A549 (cell line): ENCODE measurements around the gene TUBA8.

Source experiments
- CTCF ChIP-seq: fragments of >200 bp; sonication (Bioruptor Twin); formaldehyde crosslinking; IDR thresholded peaks from 3 replicates; pipeline ENCODE4 v1.5.1; 2016
- EP300 ChIP-seq, 2 experiments: fragments of >200 bp; sonication (Bioruptor Twin); formaldehyde crosslinking; IDR thresholded peaks; 2 replicates in 1 of 2; 3 replicates in 1 of 2; pipeline ENCODE4 v1.6.1; 2016 to 2017
- KDM5A ChIP-seq: fragments of 200-600 bp; sonication (generic); IDR thresholded peaks from 2 replicates; pipeline ENCODE4 v1.6.1; 2016; ENCODE audit warnings: antibody characterized with exemption, mild to moderate bottlenecking
- NR3C1 ChIP-seq: fragments of >200 bp; sonication (Bioruptor Twin); formaldehyde crosslinking; IDR thresholded peaks from 3 replicates; pipeline ENCODE4 v1.6.1; 2017
- POLR2AphosphoS2 ChIP-seq: conservative IDR thresholded peaks from 2 replicates; pipeline ENCODE4 v1.6.1; 2012; ENCODE audit warnings: low read length, improper control_type of control experiment, inconsistent platforms
- RNF2 ChIP-seq: fragments of 200-600 bp; sonication (generic); IDR thresholded peaks from 2 replicates; pipeline ENCODE4 v1.6.1; 2016; ENCODE audit warnings: low read depth, mild to moderate bottlenecking, antibody characterized with exemption, moderate library complexity, borderline replicate concordance
- SMC3 ChIP-seq: fragments of >200 bp; sonication (Bioruptor Twin); formaldehyde crosslinking; IDR thresholded peaks from 3 replicates; pipeline ENCODE4 v1.6.1; 2018; ENCODE audit warnings: inconsistent platforms
- TP53 ChIP-seq: fragments of 250-450 bp; sonication (Bioruptor Pico); IDR thresholded peaks from 2 replicates; pipeline ENCODE4 v1.5.0; 2021; ENCODE audit warnings: mild to moderate bottlenecking, moderate library complexity
- TF ChIP-seq, protein P1 (sequence below): fragments of 450-650 bp; IDR thresholded peaks from 2 replicates; pipeline ENCODE4 v1.6.1; 2014; ENCODE audit warnings: antibody characterized with exemption

DNA sequence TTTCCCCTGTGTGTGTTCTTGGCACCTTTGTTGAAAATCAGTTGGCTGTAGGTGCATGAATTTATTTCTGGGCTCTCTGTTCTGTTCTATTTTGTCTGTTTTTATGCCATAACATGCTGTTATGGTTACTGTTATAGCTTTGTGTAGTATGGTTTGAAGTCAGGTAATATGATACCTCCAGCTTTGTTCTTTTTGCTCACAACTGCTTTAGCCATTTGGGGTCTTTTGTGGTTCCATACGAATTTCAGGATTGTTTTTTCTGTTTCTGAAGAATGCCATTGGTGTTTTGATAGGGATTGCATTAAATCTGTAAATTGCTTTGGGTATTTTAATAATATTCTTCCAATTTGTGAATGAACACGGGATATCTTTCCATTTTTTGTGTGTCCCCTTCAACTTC is 28.1 kb upstream of the TUBA8 start:
- TF ChIP-seq NR3C1 (no peak), CTCF (no peak), EP300 (IDR thresholded peaks at IDR 0.05) (no peak), POLR2AphosphoS2 (no peak), KDM5A (no peak), RNF2 (no peak), SMC3 (no peak), TP53 (no peak)
- TF ChIP-seq, protein P1, sequence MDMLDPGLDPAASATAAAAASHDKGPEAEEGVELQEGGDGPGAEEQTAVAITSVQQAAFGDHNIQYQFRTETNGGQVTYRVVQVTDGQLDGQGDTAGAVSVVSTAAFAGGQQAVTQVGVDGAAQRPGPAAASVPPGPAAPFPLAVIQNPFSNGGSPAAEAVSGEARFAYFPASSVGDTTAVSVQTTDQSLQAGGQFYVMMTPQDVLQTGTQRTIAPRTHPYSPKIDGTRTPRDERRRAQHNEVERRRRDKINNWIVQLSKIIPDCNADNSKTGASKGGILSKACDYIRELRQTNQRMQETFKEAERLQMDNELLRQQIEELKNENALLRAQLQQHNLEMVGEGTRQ = no peak
